Right ventricle myocardium inferior (tissue), 1 donor: Measurements from ENCODE around the gene RAMP1. TPM values are rescaled to one million over a fixed set of nuclear protein-coding genes. Genes with fewer than 3 reads are reported as not detected.
"Not testable (repeated sequence)": the region's sequence is repeated elsewhere in the genome, so short reads cannot be mapped to it uniquely, and the experiment has no call there.

ENCODE experiments used
- ATAC-seq: fragments of 200-7000 bp; cut with Tn5 transposase; one replicate; pipeline ENCODE4 v1.9.1; 2020; ENCODE audit warnings: mild to moderate bottlenecking, moderate library complexity
- DNase-seq: peaks from one replicate; pipeline ENCODE4 v3.0.0; 2021; ENCODE audit errors: missing footprints
- intact Hi-C: fragments of 100-400 bp; cut with DNase I; formaldehyde crosslinking; loops from one replicate; pipeline ENCODE4 v1.11.0; 2022
- total RNA-seq: library from RNA; stranded (reverse); fragmentation: NEBNext Ultra II Directional; extraction: Animal tissue kit (Norgen Biotek cat#: 25700); gene quantifications from one replicate; pipeline ENCODE4 v1.2.1, GENCODE V29; 2021
- donor health status: DM: no; HTN: yes; CAD: no; lungs with severe emphysema.

The RAMP1 gene
- total RNA-seq, 1 donor from 2014 or later, result 139 TPM

DNA sequence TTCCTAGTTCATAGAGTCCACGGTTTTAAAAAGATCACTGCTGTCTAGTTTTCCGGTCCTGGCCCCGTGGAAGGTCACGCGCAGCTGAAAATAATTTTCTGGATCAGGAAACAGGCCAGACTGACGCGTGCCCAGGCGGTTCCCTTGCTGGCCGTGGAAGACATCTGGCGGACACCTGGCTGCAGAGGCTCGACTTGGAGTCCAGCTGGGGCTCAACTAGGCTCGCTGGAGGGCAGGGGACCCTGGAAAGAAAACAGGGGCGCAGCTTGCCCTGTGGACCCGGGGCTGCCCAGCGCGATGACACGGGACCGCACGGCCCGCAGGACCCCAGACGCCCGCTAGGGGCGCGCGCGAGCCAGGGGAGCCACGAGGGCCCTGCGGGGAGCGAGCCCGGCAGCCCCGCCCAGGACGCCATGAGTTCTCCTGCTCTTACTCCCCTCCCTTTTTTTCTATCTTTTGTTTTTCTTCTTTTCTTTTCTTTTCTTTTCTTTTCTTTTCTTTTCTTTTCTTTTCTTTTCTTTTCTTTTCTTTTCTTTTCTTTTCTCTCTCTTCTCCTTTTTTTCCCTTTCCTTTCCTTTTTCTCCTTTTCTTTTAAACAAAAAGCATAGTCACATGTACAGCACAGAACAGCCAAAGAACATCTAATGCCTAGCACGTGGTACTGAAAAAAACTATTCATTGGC lies 64.2 kb downstream of the RAMP1 start:
- intact Hi-C loops, result loop anchor here (5.0 kb wide), 1 partner anchor 44 kb away; the partner anchor contains the start of gene UBE2F
- ATAC-seq, result peak; percentile 95

DNA sequence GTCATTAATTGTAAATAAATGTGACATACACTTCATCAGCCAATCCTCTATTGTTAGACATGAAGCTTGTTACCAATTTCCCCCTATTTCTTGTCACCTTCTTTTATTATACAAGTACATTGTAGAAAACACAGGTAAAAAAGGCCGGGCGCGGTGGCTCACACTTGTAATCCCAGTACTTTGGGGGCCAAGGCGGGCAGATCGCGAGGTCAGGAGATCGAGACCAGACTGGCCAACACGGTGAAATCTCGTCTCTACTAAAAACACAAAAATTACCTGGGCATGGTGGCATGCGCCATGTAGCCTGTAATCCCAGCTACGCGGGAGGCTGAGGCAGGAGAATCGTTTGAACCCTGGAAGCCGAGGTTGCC lies 64.7 kb downstream of the RAMP1 start:
- ATAC-seq, result no peak

More for the DNA sequence above, 64.2 kb downstream of the RAMP1 start:
- peak; percentile 90 for DNase-seq

DNA sequence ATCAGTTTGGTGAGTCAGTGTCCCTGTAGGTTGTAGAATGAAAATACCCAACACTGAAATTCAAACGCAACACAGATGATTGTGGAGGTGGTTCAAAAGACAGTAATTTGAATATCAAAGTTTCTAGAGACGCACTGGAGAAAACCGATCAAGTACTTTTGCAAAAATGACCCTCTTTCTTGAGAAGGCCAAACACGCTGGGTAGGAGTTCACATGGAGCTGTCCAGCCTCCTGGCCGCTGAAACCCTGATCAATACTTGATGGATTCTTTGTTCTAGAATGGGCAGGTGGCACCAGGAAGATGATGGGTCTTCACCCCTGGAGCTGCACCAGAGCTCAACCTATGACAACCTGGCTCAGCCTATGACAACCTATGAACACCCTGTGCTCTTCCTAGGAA lies 67.7 kb downstream of the RAMP1 start:
- ATAC-seq (no peak), DNase-seq (no peak)
- intact Hi-C loops, result no loop called here

More for the DNA sequence above, 64.7 kb downstream of the RAMP1 start:
- no peak for DNase-seq
- intact Hi-C loops, result loop anchor here (5.0 kb wide), 1 partner anchor 43 kb away; the partner anchor contains the start of gene UBE2F

DNA sequence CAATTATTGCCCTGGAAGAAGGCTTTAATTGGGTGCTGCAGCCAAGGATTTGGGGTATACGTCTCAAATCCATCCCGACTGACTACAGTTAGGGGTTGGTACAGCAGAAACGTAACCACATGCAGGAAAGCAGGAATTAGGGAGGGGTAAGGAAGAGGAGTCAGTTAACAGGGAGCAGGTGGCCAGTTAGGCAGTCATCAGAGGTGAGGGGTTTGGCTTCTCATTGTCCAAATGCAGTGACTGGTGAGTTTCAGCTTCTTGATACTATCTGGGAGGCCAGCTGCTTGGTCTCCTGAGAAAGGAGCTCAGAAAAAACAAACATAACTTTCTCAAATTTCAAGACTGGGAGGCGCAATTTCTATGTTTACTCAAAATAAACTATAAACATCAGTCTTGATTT lies 68.6 kb downstream of the RAMP1 start:
- intact Hi-C loops, result no loop called here
- DNase-seq (no peak), ATAC-seq (no peak)

DNA sequence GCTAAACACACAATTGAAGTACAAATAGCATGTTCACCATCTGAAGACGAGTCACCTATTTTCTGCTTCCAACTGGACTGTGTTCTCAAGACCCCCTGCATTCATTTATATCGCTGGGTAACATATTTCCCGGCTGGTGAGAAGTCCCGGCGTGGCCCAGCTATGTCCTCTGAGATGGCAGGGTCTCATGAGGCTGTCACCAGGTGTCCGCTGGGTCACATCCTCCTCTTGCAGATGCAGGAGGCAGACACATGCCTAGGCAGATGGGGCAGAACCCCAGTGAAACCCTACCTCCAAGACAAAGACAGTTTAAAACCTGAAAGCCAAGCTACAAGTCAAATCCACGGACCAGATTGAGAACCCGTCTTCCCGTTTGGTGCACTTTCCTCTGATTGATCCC lies 70.6 kb downstream of the RAMP1 start:
- no peak for ATAC-seq
- intact Hi-C loops, result no loop called here
- DNase-seq, result no peak

DNA sequence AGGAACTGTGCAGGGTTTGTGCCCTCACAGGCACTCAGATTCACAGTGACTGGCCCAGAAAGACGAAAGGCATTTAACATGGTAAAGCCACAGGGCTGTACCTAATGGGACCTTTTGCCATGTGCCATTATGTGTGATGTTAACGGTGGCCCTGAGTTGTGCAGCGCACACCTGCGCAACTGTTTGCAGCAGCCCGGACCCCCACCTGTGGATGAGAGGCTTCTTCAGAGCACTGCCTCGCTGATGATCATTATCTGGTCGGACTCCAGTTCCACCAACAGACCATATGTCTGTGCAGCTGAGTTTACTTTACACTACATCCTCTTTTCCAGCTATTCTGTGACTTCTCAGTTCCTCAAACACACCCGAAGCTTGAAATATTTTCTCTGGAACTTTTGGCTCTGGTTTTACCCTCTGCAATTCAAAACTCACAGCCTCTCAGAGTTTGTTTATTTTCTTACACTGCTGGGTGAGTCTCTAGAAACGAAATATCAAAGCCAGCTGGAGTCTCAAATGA lies 71.8 kb downstream of the RAMP1 start:
- peak; percentile 42 for ATAC-seq
- intact Hi-C loops, result no loop called here
- DNase-seq, result no peak

DNA sequence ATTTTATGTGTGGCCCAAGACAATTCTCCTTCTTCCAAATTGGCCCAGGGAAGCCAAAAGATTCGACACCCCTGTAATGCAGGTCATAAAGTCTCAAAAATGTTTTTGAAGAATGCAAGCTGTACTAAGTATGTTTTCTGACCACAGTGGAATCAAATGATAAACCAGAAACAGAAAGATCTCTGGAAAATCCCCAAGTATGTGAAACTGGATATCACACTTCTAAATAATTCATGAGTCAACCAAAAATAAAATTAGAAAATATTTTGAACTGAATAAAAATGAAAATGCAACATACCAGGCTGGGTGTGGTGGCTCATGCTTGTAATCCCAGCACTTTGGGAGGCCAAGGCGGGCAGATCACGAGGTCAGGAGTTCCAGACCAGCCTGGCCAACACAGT lies 73.3 kb downstream of the RAMP1 start:
- ATAC-seq, result no peak
- intact Hi-C loops, result no loop called here
- DNase-seq, result no peak

DNA sequence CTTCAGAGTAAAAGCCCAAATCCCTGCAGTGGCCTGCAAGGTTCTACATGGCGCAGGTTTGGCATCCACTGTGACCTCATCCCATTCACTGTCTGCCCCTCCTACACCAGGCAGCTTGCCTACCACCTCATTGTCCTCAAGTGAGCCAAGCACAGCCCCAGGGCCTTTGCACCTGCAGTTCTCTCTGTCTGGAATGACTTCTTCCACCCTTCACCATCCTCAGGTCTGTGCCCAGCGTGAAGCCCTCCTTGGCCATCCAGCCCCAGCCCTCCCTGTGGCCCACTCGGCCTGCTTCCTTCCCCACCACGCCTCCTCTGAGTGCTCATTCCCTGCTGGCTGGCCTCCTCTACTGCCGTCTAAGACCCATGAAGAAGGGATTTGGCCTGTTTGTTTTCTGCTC lies 74.8 kb downstream of the RAMP1 start:
- ATAC-seq, result no peak
- intact Hi-C loops, result no loop called here

DNA sequence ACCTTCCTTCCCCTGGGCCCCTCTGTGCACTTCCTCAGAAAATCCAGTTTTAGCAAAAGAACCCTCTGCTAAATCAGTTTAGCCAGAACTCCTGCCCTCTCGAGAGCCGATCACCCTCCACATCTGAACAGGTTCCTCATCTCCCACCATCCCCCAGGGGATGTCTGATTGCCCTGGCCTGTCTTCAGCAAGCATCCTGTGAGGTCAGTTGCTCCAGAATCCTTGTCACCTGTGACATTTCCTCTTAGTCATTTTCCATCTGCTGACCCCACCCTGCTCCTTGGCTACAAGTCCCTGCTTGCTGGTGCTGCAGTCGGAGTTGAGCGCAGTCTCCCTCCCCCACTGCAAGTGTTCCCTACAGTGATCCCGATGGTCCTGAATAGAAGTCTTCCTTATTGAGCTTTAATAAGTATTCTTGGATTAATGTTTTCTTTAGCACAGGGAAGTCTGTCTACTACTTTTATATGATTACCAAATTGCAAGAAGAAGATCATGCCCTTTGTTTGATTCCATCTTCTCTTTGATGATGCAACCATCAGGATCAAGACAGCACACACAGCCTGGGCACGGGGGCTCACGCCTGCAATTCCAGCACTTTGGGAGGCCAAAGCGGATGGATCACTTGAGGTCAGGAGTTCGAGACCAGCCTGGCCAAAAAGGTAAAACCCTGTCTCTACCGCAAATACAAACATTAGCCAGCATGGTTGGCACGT lies 76.5 kb downstream of the RAMP1 start:
- ATAC-seq (no peak), DNase-seq (no peak)
- intact Hi-C loops, result no loop called here

More for the DNA sequence above, 74.8 kb downstream of the RAMP1 start:
- DNase-seq, result no peak

DNA sequence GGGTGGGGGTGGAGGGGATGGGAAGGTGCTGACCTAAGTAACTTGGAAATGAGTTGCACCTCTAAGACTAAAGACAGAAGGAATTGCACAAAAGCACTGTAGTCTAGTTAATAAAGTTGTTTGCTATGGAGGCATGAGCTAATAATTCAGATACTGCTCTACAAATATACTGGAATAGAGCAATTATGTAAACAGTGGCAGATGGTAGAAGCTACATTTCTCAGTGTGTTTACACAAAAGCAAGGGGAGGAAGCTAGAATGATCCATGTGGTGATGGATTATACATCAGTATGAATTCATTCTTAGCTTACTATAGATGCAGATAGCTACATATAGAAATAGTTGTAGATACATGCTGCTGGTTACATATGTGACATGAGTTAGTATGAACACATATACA lies 79.8 kb downstream of the RAMP1 start:
- ATAC-seq, result no peak
- DNase-seq, result no peak
- intact Hi-C loops, result no loop called here

DNA sequence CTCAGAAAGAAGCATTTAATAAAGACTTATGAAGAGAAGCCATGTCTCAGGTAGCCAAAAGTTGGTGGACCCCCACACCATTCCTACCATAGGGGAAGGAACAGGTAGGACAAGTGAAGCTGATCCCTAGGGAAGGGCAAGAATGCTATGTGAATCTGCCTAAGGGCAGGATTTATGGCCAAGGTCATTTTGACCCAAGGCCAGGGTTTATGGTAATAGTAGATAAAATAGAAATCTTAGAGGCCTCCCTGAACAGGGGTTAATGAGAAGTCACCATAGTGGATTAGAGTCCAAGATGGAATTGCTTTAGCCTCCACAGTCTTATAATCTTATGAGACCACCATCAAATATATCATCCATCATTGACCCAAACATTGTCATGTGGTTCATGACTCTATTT lies 81.4 kb downstream of the RAMP1 start:
- ATAC-seq (no peak), DNase-seq (no peak)
- intact Hi-C loops, result no loop called here

DNA sequence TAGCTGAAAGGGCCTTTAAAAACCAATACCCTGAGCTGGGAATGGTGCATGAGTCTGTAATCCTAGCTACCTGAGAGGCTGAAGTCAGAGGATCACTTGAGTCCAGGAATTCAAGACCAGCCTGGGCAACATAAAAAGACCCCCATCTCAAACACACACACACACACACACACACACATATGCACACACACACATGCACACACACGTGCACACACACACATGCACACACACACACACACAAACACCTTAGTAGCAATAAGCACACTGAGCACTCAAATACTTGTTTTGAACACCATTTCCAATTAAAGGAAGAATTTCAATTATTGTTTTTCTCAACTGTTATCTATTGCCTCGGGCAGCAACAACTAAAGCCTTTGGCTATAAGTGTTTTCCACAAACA lies 81.8 kb downstream of the RAMP1 start:
- no peak for DNase-seq
- intact Hi-C loops, result no loop called here
- no peak for ATAC-seq

DNA sequence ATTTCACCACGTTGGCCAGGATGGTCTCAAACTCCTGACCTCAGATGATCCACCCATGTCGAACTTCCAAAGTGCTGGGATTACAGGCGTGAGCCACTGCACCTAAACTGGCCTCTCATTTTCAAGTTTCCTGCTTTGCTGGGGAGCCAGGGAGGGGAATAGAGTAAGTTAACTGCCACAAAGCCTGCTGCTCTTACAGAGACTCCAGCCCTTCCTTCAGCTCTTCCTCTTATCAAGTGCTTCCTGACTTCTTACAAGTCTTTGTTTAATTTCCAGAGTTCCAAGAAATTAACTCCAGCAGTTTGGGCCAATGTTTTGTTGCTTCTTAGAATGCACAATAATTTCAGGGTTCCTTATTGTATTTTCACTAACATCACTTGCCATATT lies 83.1 kb downstream of the RAMP1 start:
- DNase-seq (no peak), ATAC-seq (no peak)
- intact Hi-C loops, result no loop called here

DNA sequence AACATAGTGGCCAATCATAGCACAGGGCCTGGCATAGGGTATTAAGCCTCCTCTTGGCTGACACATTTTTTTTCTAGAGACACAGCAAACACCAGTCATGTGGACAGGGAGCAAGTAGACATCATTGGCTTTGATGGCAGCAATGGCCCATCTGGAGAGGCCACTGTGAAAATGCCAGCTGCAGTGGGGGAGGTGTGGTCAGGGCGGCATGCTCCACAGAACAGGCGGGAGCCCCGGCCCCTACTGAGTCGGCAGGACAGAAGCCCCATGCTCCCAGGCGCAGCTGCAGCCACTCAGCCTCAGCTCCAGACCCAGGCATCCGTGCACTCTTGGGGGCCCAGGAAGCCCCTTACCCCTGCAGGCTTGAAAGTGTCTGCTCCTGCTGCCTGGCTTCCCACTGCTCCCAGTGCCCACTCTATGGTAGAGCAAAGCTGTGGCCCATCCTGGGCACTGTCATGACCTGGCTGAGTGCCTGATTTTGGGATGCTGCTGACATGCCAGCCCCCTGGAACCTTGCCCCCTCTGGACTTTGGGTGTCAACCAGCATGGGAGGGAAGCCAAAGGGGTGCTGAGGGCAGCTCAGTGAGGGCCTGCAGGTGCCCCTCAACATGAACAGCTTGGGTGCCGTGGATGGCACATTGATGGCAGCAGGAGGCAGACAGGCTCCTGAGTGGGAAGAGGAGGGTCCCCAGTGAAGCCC lies 84.1 kb downstream of the RAMP1 start:
- ATAC-seq (no peak), DNase-seq (no peak)
- intact Hi-C loops, result no loop called here

DNA sequence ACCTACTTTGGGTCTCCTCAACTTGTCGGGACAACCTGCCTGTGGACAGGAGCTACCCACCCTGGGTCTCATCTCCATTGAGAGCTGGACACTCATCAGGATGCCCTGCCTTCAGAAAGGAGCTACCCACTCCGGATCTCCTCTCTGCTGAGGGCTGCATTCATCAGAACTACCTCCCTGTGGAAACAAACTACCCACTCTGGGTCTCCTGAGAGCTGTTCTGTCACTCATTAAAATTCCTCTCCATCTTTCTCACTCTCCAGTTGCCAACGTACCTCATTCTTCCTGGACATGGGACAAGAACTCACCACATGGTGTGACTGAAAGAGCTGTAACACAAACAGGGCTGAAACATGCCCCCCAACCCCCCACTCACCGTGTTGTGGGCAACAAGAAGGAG lies 84.9 kb downstream of the RAMP1 start:
- DNase-seq (no peak), ATAC-seq (no peak)
- intact Hi-C loops, result no loop called here

DNA sequence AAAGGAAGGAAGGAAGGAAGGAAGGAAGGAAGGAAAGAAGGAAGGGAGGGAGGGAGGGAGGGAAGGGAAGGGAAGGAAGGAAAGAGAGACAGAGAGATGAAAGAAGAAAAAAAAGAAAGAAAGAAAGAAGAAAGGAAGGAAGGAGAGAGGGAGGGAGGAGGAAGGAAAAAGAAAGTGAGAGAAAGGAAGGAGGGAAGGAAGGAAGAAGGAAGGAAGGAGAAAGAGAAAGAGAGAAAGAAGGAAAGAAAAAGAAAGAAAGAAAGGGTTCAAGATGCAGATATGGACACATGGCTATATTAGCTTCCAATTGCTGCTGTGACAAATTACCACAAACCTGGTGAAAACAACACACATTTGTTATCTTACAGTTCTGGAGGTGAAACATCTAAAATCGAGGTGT lies 87.0 kb downstream of the RAMP1 start:
- ATAC-seq (no peak), DNase-seq (no peak)

DNA sequence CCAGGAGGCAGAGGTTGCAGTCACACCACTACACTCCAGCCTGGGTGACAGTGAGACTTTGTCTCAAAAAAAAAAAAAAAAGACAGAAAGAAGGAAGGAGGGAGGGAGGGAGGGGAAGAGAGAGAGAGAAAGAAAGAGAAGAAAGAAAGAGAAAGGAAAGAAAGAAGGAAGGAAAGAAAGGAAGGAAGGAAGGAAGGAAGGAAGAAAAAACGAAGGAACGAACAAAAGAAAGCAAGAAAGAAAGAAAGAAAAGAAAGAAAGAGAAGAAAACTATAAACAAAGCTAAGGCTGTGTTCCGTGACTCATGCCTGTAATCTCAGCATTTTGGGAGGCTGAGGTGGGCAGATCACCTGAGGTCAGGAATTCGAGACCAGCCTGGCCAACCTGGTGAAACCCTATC lies 91.9 kb downstream of the RAMP1 start:
- ATAC-seq, DNase-seq, intact Hi-C loops: not testable (repeated sequence)

More for the DNA sequence above, 87.0 kb downstream of the RAMP1 start:
- intact Hi-C loops, result no loop called here

DNA sequence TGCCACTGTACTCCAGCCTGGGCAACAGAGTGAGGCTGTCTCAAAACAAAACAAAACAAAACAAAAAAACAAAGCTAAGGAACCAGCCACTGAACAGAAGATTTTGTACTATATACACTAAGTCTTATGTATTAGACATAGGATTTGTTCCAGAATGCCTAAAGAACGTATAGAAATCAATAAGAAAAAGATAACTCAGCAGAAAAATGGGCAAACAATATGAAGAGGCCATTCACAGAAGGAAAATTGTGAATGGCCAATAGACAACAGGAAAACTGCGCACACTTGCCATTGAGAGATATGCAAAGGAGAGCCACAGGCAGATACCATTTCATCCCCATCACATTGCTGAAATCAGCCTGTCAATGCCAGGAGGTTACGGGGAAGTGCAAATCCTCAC lies 92.5 kb downstream of the RAMP1 start:
- ATAC-seq (no peak), DNase-seq (no peak)
- intact Hi-C loops, result no loop called here

DNA sequence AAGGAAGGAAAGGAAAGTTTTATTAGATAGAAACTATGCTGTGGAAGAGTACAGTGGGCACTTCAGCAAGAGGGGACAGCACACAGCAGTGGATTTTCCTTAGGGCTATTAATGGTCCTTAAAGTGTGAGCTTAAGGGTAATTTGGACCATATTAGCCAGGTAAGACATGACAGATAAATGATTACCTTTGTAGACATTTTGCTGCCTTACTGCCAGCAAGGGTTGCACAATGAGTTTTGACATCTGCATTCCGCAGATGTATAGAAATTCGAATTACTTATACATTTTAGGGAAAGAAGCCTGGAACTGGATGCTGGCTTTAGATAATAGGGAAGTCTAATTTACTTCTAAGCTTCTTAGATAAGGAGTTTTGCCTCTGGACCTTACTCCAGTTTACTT lies 93.4 kb downstream of the RAMP1 start:
- no peak for ATAC-seq
- intact Hi-C loops, result no loop called here

More for the DNA sequence above, 93.4 kb downstream of the RAMP1 start:
- DNase-seq, result no peak
